GM19397 (cell line): ENCODE measurements around the gene FAM222A.

Source experiments
- ATAC-seq: cut with Tn5 transposase; IDR thresholded peaks from one replicate; pipeline ENCODE4 v1.9.1; 2021; ENCODE audit warnings: mild to moderate bottlenecking, moderate library complexity; ENCODE audit not compliant: unreplicated experiment

The FAM222A gene

GRCh38 chr12:109818253-109818652, 104.6 kb downstream of the FAM222A start:
- no peak for ATAC-seq

- ATAC-seq, result no peak
These were observed 105.4 kb downstream of the FAM222A start for GRCh38 chr12:109818905-109819500.
